ENCODE results near the gene EPN3. TPM values are rescaled to one million over a fixed set of nuclear protein-coding genes. Genes with fewer than 3 reads are reported as not detected.

Gene EPN3
- total RNA-seq, 1 experiment from 2014 or later, result 20.5 TPM

GRCh38 chr17:50536683-50537646 is 4.4 kb downstream of the EPN3 start:
- Histone ChIP-seq H3K9me3 (ENCODE audit: low read length) (no peaks in the 10 kb centered on the region), H3K27me3 (ENCODE audit: low read length) (no peaks in the 10 kb centered on the region), H3K4me2 (ENCODE audit: low read length) (no peak overlapping the region), H3F3A (ENCODE audit: low read length, unreplicated experiment) (no peaks in the 10 kb centered on the region), H3K4me3 (ENCODE audit: low read length) (no peak overlapping the region), H3K9ac (ENCODE audit: low read length) (no peak overlapping the region), H3K79me2 (ENCODE audit: low read length) (peaks cover 35% of the 10 kb centered on the region), H4K20me1 (ENCODE audit: low read length) (no peaks in the 10 kb centered on the region), H3K9me2 (replicated peaks; ENCODE audit: low read length) (no peaks in the 10 kb centered on the region), H2AFZ (ENCODE audit: low read length) (no peak overlapping the region), H3K4me1 (ENCODE audit: insufficient read depth, low read length) (peaks cover 35% of the 10 kb centered on the region), H3K27ac (ENCODE audit: low read length) (no peak overlapping the region), H3K36me3 (ENCODE audit: low read depth, low read length) (peaks cover 11% of the 10 kb centered on the region; the same call in 1 of the 2 replicates)
- ATAC-seq (no peak), DNase-seq (no peak)
- TF ChIP-seq, protein P1, sequence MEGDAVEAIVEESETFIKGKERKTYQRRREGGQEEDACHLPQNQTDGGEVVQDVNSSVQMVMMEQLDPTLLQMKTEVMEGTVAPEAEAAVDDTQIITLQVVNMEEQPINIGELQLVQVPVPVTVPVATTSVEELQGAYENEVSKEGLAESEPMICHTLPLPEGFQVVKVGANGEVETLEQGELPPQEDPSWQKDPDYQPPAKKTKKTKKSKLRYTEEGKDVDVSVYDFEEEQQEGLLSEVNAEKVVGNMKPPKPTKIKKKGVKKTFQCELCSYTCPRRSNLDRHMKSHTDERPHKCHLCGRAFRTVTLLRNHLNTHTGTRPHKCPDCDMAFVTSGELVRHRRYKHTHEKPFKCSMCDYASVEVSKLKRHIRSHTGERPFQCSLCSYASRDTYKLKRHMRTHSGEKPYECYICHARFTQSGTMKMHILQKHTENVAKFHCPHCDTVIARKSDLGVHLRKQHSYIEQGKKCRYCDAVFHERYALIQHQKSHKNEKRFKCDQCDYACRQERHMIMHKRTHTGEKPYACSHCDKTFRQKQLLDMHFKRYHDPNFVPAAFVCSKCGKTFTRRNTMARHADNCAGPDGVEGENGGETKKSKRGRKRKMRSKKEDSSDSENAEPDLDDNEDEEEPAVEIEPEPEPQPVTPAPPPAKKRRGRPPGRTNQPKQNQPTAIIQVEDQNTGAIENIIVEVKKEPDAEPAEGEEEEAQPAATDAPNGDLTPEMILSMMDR (conservative IDR thresholded peaks at IDR 0.05; ENCODE audit: low read depth, low read length), result no peak
- TF ChIP-seq EZH2phosphoT487 (IDR thresholded peaks at IDR 0.05; ENCODE audit: borderline replicate concordance, low read length) (no peak), EZH2 (IDR thresholded peaks at IDR 0.05; ENCODE audit: low read length, unreplicated experiment) (no peak)
- intact Hi-C loops (cut with micrococcal nuclease), result no loop called here
- BruUV-seq (replicated peaks), result no TSS peak
- ChIA-PET CTCF (no interaction called here), POLR2A (ENCODE audit: unreplicated experiment) (no interaction called here)

DNA sequence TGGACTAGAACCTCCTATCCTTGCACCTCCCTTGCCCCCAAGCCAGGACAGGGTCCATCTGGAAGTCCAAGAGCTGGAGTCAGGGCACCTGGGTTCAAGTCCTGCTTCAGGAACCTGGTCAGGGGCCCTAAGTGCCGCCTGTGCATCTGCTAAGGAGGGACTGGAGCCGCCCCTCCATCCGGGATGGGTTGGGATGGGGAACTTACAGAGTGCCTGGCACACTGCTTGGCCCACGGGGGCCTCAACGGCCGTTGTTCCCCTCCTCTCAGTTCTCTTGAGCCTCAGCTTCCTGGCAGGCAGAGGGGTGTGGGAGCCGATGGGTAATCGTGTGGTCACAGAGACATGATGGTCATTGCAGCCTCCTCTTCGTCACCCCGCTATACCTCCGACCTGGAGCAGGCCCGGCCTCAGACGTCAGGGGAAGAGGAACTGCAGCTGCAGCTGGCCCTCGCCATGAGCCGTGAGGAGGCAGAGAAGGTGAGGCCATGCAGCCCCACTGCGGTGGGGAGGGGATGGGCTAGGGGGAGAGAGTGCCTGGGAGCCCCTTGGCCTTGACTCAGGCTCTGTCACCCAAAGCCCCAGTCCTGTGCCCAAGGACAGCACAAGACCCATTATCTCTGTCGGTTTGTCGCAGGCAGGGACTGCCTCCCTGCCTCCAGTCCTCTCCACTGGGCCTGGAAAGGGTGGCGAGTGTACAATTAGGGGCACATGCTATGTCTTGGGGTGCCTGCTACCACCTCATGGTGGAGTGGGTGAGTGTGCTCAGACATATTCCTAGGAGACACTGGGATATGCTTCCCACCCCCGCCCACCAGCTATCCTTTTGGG is 5.4 kb downstream of the EPN3 start:
- H3K36me3 ChIP-seq (ENCODE audit: low read depth, low read length), result peaks cover 11% of the 10 kb centered on the region; the same call in 1 of the 2 replicates

More for the DNA sequence above, 5.4 kb downstream of the EPN3 start:
- no peak overlapping the region for H3K27ac ChIP-seq (ENCODE audit: low read length)
- CTCF ChIA-PET, result no interaction called here
- peaks cover 31% of the 10 kb centered on the region for H3K79me2 ChIP-seq (ENCODE audit: low read length)
- intact Hi-C loops (cut with micrococcal nuclease), result no loop called here
- BruUV-seq (replicated peaks), result no TSS peak
- no peak overlapping the region for H2AFZ ChIP-seq (ENCODE audit: low read length)
- H3K27me3 ChIP-seq (ENCODE audit: low read length), result no peaks in the 10 kb centered on the region
- H3K9ac ChIP-seq (ENCODE audit: low read length), result no peak overlapping the region
- no peaks in the 10 kb centered on the region for H4K20me1 ChIP-seq (ENCODE audit: low read length)
- POLR2A ChIA-PET (ENCODE audit: unreplicated experiment), result no interaction called here
- DNase-seq, result no peak
- no peak overlapping the region for H3K4me2 ChIP-seq (ENCODE audit: low read length)
- no peaks in the 10 kb centered on the region for H3F3A ChIP-seq (ENCODE audit: low read length, unreplicated experiment)
- no peaks in the 10 kb centered on the region for H3K9me2 ChIP-seq (replicated peaks; ENCODE audit: low read length)
- TF ChIP-seq, protein P1 (conservative IDR thresholded peaks at IDR 0.05; ENCODE audit: low read depth, low read length), result no peak
- no peak for TF ChIP-seq EZH2phosphoT487 (IDR thresholded peaks at IDR 0.05; ENCODE audit: borderline replicate concordance, low read length)
- TF ChIP-seq EZH2 (IDR thresholded peaks at IDR 0.05; ENCODE audit: low read length, unreplicated experiment), result no peak
- no peak overlapping the region for H3K4me3 ChIP-seq (ENCODE audit: low read length)
- H3K4me1 ChIP-seq (ENCODE audit: insufficient read depth, low read length), result peaks cover 38% of the 10 kb centered on the region
- ATAC-seq, result no peak
- H3K9me3 ChIP-seq (ENCODE audit: low read length), result no peaks in the 10 kb centered on the region

Measured in PC-3 (cell line).